Activated CD4-positive, CD25-positive, alpha-beta regulatory T cell treated with anti-CD3 and anti-CD28 coated beads, Interleukin-2, amount 50 U/mL, for 16 hours (primary cell): ENCODE data around the gene NAPB.

Source experiments
- DNase-seq: peaks from one replicate; pipeline ENCODE4 v3.0.0-alpha.2; 2020; ENCODE audit warnings: low read depth, low spot score

NAPB gene

GRCh38 chr20:23407781-23408464 lies 13.4 kb downstream of the NAPB start:
- DNase-seq, result no peak

- DNase-seq, result no peak
Observed at GRCh38 chr20:23406880-23407279, 14.4 kb downstream of the NAPB start.

- DNase-seq, result no peak
Observed at GRCh38 chr20:23404196-23404595, 17.1 kb downstream of the NAPB start.

GRCh38 chr20:23403751-23404150 lies 17.5 kb downstream of the NAPB start:
- DNase-seq, result no peak

GRCh38 chr20:23401051-23401450 lies 20.2 kb downstream of the NAPB start:
- no peak for DNase-seq

GRCh38 chr20:23399568-23400241 lies 21.6 kb downstream of the NAPB start:
- no peak for DNase-seq

GRCh38 chr20:23397961-23398360 lies 23.3 kb downstream of the NAPB start:
- no peak for DNase-seq

- no peak for DNase-seq
Observed at GRCh38 chr20:23396950-23397627, 24.2 kb downstream of the NAPB start.

GRCh38 chr20:23393996-23394775 lies 27.1 kb downstream of the NAPB start:
- no peak for DNase-seq

GRCh38 chr20:23391707-23392310 lies 29.5 kb downstream of the NAPB start:
- no peak for DNase-seq

GRCh38 chr20:23390091-23390774 lies 31.1 kb downstream of the NAPB start:
- DNase-seq, result no peak

GRCh38 chr20:23387118-23387443 lies 34.2 kb downstream of the NAPB start:
- DNase-seq, result no peak

- no peak for DNase-seq
Observed at GRCh38 chr20:23386304-23387117, 34.8 kb downstream of the NAPB start.

- no peak for DNase-seq
Observed at GRCh38 chr20:23381876-23382275, 39.4 kb downstream of the NAPB start.

GRCh38 chr20:23379772-23380171 lies 41.5 kb downstream of the NAPB start:
- no peak for DNase-seq

GRCh38 chr20:23375827-23376226 lies 45.5 kb downstream of the NAPB start:
- DNase-seq, result no peak

GRCh38 chr20:23374441-23374840 lies 46.8 kb downstream of the NAPB start:
- no peak for DNase-seq

- no peak for DNase-seq
Observed at GRCh38 chr20:23371496-23371895, 49.8 kb downstream of the NAPB start.

- no peak for DNase-seq
Observed at GRCh38 chr20:23370873-23371272, 50.4 kb downstream of the NAPB start.

GRCh38 chr20:23370274-23370673 lies 51.0 kb downstream of the NAPB start:
- DNase-seq, result no peak
